H1 (cell line): ENCODE data around the gene CCDC88C. TPM values are rescaled to one million over a fixed set of nuclear protein-coding genes. Genes with fewer than 3 reads are reported as not detected.

ENCODE experiments used
- NRF1 ChIP-seq: IDR thresholded peaks from 2 replicates; pipeline ENCODE4 v1.6.1; 2011; ENCODE audit warnings: mild to moderate bottlenecking, low read depth, low read length, improper control_type of control experiment
- SIX5 ChIP-seq: IDR thresholded peaks from 2 replicates; pipeline ENCODE4 v1.6.1; 2011; ENCODE audit warnings: mild to moderate bottlenecking, low read depth, low read length
- TCF12 ChIP-seq: IDR thresholded peaks from 2 replicates; pipeline ENCODE4 v1.6.1; 2011; ENCODE audit warnings: low read depth, mild to moderate bottlenecking, low read length
- polyA plus RNA-seq, 7 experiments: library from polyadenylated mRNA; depleted of rRNA in 3 of 7; stranded (reverse) in 5 of 7; unstranded in 2 of 7; fragments of >200 nt in 5 of 7; fragments of 200-250 nt in 2 of 7; gene quantifications; 1 replicate in 5 of 7; 2 replicates in 1 of 7; 4 replicates in 1 of 7; pipeline versions ENCODE4 v1.2.1 to v1.2.3, GENCODE V29; 2011 to 2013; ENCODE audit warnings: missing spikeins in 2 of 7, mixed read lengths in 2 of 7
- total RNA-seq: library from RNA; stranded (reverse); fragmentation: NEBNext Ultra II Directional; extraction: Animal tissue kit (Norgen Biotek cat#: 25700); gene quantifications from 2 replicates; pipeline ENCODE4 v1.2.1, GENCODE V29; 2021

Gene CCDC88C
- total and polyA plus RNA-seq, 2 of the 8 experiments (the other 6 are each of a cell fraction or from before 2014, with no cell fraction given) = 10.3 to 57.7 TPM

- no peak for TF ChIP-seq TCF12
- TF ChIP-seq NRF1 = no peak
- TF ChIP-seq SIX5 = no peak
Observed at GRCh38 chr14:91378930-91379578, 38.6 kb downstream of the CCDC88C start (continued).
